SK-N-MC (cell line): ENCODE measurements around the gene CHRNG.

Source experiments
- EZH2 ChIP-seq: fragments of 200-600 bp; sonication (generic); IDR thresholded peaks from one replicate; pipeline ENCODE4 v1.6.1; 2017; ENCODE audit warnings: antibody characterized with exemption
- POLR2AphosphoS5 ChIP-seq: IDR thresholded peaks from 2 replicates; pipeline ENCODE4 v1.6.1; 2012; ENCODE audit warnings: mild to moderate bottlenecking, low read depth, low read length, borderline replicate concordance

GRCh38 chr2:232521098-232521497 is 18.4 kb upstream of the CHRNG start:
- TF ChIP-seq POLR2AphosphoS5 (no peak), EZH2 (no peak)
